ENCODE data around the gene PLEKHA7. TPM values are rescaled to one million over a fixed set of nuclear protein-coding genes. Genes with fewer than 3 reads are reported as not detected.

The PLEKHA7 gene
- total RNA-seq, 1 experiment from 2014 or later = 57.6 TPM

GRCh38 chr11:16784666-16785065 is 229.5 kb downstream of the PLEKHA7 start:
- POLR2A ChIA-PET = no interaction called here
- no peak for DNase-seq
- CTCF ChIA-PET = interaction anchor here (1.0 kb wide), 1 partner anchor 98 kb away, joined by 3 read pairs; no protein-coding TSS in a partner anchor
- Histone ChIP-seq H3K36me3 (ENCODE audit: control insufficient read depth, insufficient read depth, low read length) (no peaks in the 10 kb centered on the region; the same call in none of the 2 replicates), H3K9me3 (no peaks in the 10 kb centered on the region), H3K27me3 (replicated peaks; ENCODE audit: control insufficient read depth, insufficient read depth, low read length) (no peaks in the 10 kb centered on the region), H3K4me1 (peaks cover 22% of the 10 kb centered on the region), H3K4me3 (ENCODE audit: low read depth, low read length) (no peak overlapping the region)
- no peaks in the 10 kb centered on the region for H3K27me3 Mint-ChIP-seq (ENCODE audit: insufficient read depth, unreplicated experiment)
- peaks cover 15% of the 10 kb centered on the region for H3K4me1 Mint-ChIP-seq (ENCODE audit: low read depth, unreplicated experiment)
- H3K36me3 Mint-ChIP-seq (ENCODE audit: insufficient read depth, unreplicated experiment) = peaks cover 33% of the 10 kb centered on the region
- no peaks in the 10 kb centered on the region for H3K9me3 Mint-ChIP-seq (ENCODE audit: unreplicated experiment)
- no peak for TF ChIP-seq CTCF (IDR thresholded peaks at IDR 0.05; ENCODE audit: insufficient read depth in 1 of 2, low read depth in 1 of 2, low read length in 1 of 2, severe bottlenecking in 1 of 2, unreplicated experiment in 1 of 2)
- H3K4me3 Mint-ChIP-seq (ENCODE audit: unreplicated experiment) = no peak overlapping the region
- no peak overlapping the region for H3K27ac Mint-ChIP-seq (ENCODE audit: unreplicated experiment)
- no TSS peak for BruUV-seq (replicated peaks)
- intact Hi-C loops (cut with micrococcal nuclease; ENCODE audit: unreplicated experiment) = loop anchor here (2.0 kb wide), 1 partner anchor 278 kb away; no protein-coding TSS in a partner anchor

DNA sequence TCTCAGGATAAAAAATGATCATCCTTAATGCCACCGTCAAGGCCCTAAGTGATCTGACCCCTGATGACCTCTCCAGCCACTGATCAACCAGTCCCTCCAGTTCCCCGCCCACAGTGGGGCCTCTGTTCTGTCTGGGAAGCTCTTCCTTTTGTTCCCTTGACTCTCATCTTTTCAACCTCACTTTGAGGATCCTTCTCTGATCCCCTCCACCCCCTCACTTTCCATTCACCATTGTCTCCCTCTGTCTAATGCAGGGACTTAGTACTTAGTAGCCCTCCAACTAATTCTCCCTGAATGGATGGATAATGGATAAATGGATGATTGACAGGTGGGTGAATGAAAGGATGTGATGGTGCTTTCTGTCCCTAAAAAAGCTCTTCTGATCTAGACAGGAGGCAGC is 230.1 kb downstream of the PLEKHA7 start:
- Mint-ChIP-seq H3K4me1 (ENCODE audit: low read depth, unreplicated experiment) (peaks cover 15% of the 10 kb centered on the region), H3K27ac (ENCODE audit: unreplicated experiment) (no peak overlapping the region), H3K27me3 (ENCODE audit: insufficient read depth, unreplicated experiment) (no peaks in the 10 kb centered on the region), H3K36me3 (ENCODE audit: insufficient read depth, unreplicated experiment) (peaks cover 35% of the 10 kb centered on the region), H3K9me3 (ENCODE audit: unreplicated experiment) (no peaks in the 10 kb centered on the region), H3K4me3 (ENCODE audit: unreplicated experiment) (no peak overlapping the region)
- no peak for TF ChIP-seq CTCF (IDR thresholded peaks at IDR 0.05; ENCODE audit: insufficient read depth in 1 of 2, low read depth in 1 of 2, low read length in 1 of 2, severe bottlenecking in 1 of 2, unreplicated experiment in 1 of 2)
- Histone ChIP-seq H3K4me3 (ENCODE audit: low read depth, low read length) (no peak overlapping the region), H3K27me3 (replicated peaks; ENCODE audit: control insufficient read depth, insufficient read depth, low read length) (no peaks in the 10 kb centered on the region), H3K36me3 (ENCODE audit: control insufficient read depth, insufficient read depth, low read length) (no peaks in the 10 kb centered on the region; the same call in none of the 2 replicates), H3K4me1 (peaks cover 22% of the 10 kb centered on the region), H3K9me3 (no peaks in the 10 kb centered on the region)
- intact Hi-C loops (cut with micrococcal nuclease; ENCODE audit: unreplicated experiment) = loop anchor here (2.0 kb wide), 1 partner anchor 279 kb away; no protein-coding TSS in a partner anchor
- ChIA-PET CTCF (interaction anchor here (1.0 kb wide), 1 partner anchor 99 kb away, joined by 3 read pairs; no protein-coding TSS in a partner anchor), POLR2A (no interaction called here)
- DNase-seq = no peak
- BruUV-seq (replicated peaks) = no TSS peak

- no TSS peak for BruUV-seq (replicated peaks)
- Mint-ChIP-seq H3K27ac (ENCODE audit: unreplicated experiment) (no peak overlapping the region), H3K9me3 (ENCODE audit: unreplicated experiment) (no peaks in the 10 kb centered on the region), H3K4me3 (ENCODE audit: unreplicated experiment) (no peak overlapping the region), H3K27me3 (ENCODE audit: insufficient read depth, unreplicated experiment) (no peaks in the 10 kb centered on the region), H3K4me1 (ENCODE audit: low read depth, unreplicated experiment) (peaks cover 15% of the 10 kb centered on the region), H3K36me3 (ENCODE audit: insufficient read depth, unreplicated experiment) (peaks cover 35% of the 10 kb centered on the region)
- Histone ChIP-seq H3K4me1 (peaks cover 22% of the 10 kb centered on the region), H3K27me3 (replicated peaks; ENCODE audit: control insufficient read depth, insufficient read depth, low read length) (no peaks in the 10 kb centered on the region), H3K36me3 (ENCODE audit: control insufficient read depth, insufficient read depth, low read length) (no peaks in the 10 kb centered on the region; the same call in none of the 2 replicates), H3K9me3 (no peaks in the 10 kb centered on the region), H3K4me3 (ENCODE audit: low read depth, low read length) (no peak overlapping the region)
- CTCF ChIA-PET = no interaction called here
- intact Hi-C loops (cut with micrococcal nuclease; ENCODE audit: unreplicated experiment) = no loop called here
- DNase-seq = no peak
- POLR2A ChIA-PET = no interaction called here
- no peak for TF ChIP-seq CTCF (IDR thresholded peaks at IDR 0.05; ENCODE audit: insufficient read depth in 1 of 2, low read depth in 1 of 2, low read length in 1 of 2, severe bottlenecking in 1 of 2, unreplicated experiment in 1 of 2)
Measured at GRCh38 chr11:16783321-16783801, 230.9 kb downstream of the PLEKHA7 start.

Data from Caco-2 (cell line).